Measurements from ENCODE around the gene PCA3. TPM values are rescaled to one million over a fixed set of nuclear protein-coding genes. Genes with fewer than 3 reads are reported as not detected.
A peak's percentile ranks its signal among the peaks of the same experiment; 100 is the strongest.

Gene PCA3
- total RNA-seq, 4 donors from 2014 or later: 0.40 TPM; not detected in 3

DNA sequence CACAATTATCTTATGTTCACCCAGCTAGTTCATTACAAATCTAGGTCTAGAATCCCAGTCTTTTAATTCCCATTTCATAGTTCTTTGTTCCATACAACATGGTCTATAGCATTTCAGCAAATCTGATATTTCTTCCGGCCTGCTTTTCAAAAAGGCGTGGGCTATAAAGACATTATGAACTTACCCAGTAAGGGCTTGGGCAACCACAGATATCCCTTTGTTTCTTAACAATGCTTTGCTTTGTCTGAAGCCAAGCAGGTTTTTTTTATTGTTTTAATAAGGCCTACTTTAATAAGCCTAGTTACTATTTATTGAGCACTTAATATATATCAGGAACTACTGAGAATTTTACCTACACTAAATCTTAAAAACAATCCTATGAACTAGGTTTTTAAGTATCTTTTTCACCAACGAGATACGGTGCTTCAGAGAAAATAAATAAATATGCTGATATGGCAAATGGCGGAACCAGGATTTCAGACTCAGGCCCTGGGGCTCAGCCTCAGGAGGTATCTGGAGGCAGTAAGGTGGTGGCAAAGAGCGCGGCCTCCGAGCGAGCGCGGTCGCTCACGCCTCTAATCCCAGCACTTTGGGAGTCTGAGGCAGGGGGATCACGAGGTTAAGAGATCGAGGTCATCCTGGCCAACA lies 29.7 kb downstream of the PCA3 start:
- Histone ChIP-seq H3K4me1 (peaks cover 0 to 52% (median 0%) of the 10 kb centered on the region in 4 donors), H3K27me3 (no peaks in the 10 kb centered on the region), H3K4me3 (no peak overlapping the region), H3K36me3 (no peaks in the 10 kb centered on the region), H3K27ac (no peak overlapping the region), H3K9me3 (no peaks in the 10 kb centered on the region)
- TF ChIP-seq POLR2A (IDR thresholded peaks at IDR 0.05): no peak
- TF ChIP-seq, protein P1, sequence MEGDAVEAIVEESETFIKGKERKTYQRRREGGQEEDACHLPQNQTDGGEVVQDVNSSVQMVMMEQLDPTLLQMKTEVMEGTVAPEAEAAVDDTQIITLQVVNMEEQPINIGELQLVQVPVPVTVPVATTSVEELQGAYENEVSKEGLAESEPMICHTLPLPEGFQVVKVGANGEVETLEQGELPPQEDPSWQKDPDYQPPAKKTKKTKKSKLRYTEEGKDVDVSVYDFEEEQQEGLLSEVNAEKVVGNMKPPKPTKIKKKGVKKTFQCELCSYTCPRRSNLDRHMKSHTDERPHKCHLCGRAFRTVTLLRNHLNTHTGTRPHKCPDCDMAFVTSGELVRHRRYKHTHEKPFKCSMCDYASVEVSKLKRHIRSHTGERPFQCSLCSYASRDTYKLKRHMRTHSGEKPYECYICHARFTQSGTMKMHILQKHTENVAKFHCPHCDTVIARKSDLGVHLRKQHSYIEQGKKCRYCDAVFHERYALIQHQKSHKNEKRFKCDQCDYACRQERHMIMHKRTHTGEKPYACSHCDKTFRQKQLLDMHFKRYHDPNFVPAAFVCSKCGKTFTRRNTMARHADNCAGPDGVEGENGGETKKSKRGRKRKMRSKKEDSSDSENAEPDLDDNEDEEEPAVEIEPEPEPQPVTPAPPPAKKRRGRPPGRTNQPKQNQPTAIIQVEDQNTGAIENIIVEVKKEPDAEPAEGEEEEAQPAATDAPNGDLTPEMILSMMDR (IDR thresholded peaks at IDR 0.05): no peak
- no peak for DNase-seq

DNA sequence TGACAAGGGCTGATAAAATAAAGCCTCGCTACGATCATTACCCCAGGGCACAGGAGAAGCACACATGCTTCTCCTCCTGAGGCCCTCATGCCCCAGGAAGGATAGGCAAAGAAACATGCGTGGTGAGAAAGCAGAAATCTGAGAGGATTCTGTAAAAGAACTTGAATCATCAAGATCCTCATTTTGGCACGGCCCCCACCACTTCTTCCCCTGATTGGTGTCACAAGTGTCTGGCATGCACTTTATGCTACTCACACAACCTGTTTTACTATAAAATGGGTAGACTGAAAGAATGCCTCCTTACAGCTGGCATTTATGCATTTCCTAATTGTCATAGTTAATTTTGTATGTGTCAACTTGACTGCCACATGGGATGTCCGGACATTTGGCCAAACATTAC lies 32.1 kb downstream of the PCA3 start:
- DNase-seq: no peak
- Histone ChIP-seq H3K36me3 (no peaks in the 10 kb centered on the region), H3K4me1 (peaks cover 0 to 42% (median 0%) of the 10 kb centered on the region in 4 donors), H3K27me3 (no peaks in the 10 kb centered on the region), H3K27ac (no peak overlapping the region), H3K9me3 (no peaks in the 10 kb centered on the region), H3K4me3 (no peak overlapping the region)
- no peak for TF ChIP-seq POLR2A (IDR thresholded peaks at IDR 0.05)
- TF ChIP-seq, protein P1 (IDR thresholded peaks at IDR 0.05): no peak

DNA sequence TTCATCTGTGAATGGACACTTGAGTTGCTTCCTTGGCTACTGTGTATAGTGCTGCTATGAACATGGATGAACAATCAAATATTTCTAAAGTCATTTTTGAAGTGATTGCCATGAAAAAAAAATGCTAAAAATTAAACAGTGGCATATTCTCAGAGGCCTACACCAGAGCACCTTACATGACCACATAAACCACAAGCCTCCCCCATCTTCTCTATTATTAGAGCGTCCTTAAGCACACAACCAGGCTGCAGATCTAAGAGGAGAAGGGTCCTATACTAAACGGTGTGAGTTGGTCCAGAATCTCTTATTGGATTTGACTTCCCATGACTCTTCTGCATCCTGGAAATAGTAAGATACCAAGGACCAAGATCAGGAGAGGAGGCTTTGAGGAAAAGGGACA lies 34.3 kb downstream of the PCA3 start:
- DNase-seq: no peak
- Histone ChIP-seq H3K9me3 (no peaks in the 10 kb centered on the region), H3K4me1 (peaks cover 0 to 33% (median 0%) of the 10 kb centered on the region in 4 donors), H3K27ac (peak overlapping the region in 1 of 4 donors; percentile 42), H3K36me3 (no peaks in the 10 kb centered on the region), H3K27me3 (no peaks in the 10 kb centered on the region), H3K4me3 (no peak overlapping the region)
- TF ChIP-seq POLR2A (IDR thresholded peaks at IDR 0.05): no peak
- TF ChIP-seq, protein P1 (IDR thresholded peaks at IDR 0.05): no peak

DNA sequence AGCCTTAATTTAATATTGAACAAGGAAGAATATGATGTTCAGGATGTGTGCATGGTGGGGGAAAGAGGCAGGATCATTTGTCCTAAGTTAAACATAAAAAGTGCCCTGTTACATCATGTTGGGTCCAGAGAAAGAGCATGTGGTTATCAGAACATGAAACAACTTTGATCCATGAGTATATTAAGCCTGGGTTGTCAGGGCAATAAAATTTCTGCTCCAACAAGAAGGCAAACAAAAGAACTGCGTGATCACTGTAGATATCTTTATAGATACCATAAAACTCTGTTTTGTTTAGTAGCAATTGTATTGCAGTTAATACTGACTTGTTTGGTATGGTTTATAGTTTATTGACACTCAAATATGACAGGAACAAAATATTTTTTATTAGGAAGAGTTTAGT lies 35.2 kb downstream of the PCA3 start:
- no peak for DNase-seq
- no peaks in the 10 kb centered on the region for H3K36me3 ChIP-seq
- H3K27ac ChIP-seq: no peak overlapping the region

DNA sequence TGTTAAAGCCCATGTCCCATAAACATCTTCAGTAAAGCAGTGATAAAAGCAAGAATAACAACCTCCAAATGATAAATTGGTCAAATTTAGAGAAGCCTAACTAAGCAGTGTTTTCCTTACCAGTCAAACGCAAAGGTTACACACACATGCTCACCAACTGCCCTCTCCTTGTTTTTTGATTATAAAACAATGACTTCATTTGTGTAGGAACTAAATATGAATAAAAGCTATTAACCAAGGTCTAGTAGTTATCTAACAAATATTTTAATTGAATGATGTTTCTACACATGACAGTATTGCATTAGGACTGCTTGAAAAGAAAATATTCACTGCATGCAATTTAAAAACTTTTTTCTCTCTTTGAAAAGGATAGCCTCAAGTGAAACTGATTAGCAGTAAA lies 36.7 kb downstream of the PCA3 start:
- Histone ChIP-seq H3K4me3 (no peak overlapping the region), H3K36me3 (no peaks in the 10 kb centered on the region), H3K27ac (no peak overlapping the region), H3K9me3 (no peaks in the 10 kb centered on the region), H3K4me1 (peaks cover 0 to 19% (median 0%) of the 10 kb centered on the region in 4 donors), H3K27me3 (no peaks in the 10 kb centered on the region)
- DNase-seq: no peak
- no peak for TF ChIP-seq POLR2A (IDR thresholded peaks at IDR 0.05)
- TF ChIP-seq, protein P1 (IDR thresholded peaks at IDR 0.05): no peak

More for the DNA sequence above, 35.2 kb downstream of the PCA3 start:
- no peak for TF ChIP-seq POLR2A (IDR thresholded peaks at IDR 0.05)
- TF ChIP-seq, protein P1 (IDR thresholded peaks at IDR 0.05): no peak
- Histone ChIP-seq H3K4me3 (no peak overlapping the region), H3K4me1 (peaks cover 0 to 30% (median 0%) of the 10 kb centered on the region in 4 donors), H3K27me3 (no peaks in the 10 kb centered on the region), H3K9me3 (no peaks in the 10 kb centered on the region)
